WTC11 (cell line): ENCODE results near the gene NAV2.

Experiments
- ATF3 ChIP-seq: sonication (generic); formaldehyde crosslinking; conservative IDR thresholded peaks from 2 replicates; pipeline ENCODE4 v1.8.1; 2022; ENCODE audit warnings: mild to moderate bottlenecking, missing genetic modification reagents
- CTCF ChIP-seq: fragments of 200-600 bp; IDR thresholded peaks from 2 replicates; pipeline ENCODE4 v1.8.0; 2022; ENCODE audit warnings: antibody characterized with exemption
- E2F1 ChIP-seq: sonication (generic); formaldehyde crosslinking; IDR thresholded peaks from 2 replicates; pipeline ENCODE4 v1.8.0; 2022; ENCODE audit warnings: mild to moderate bottlenecking, missing genetic modification reagents
- FOXP1 ChIP-seq: sonication (generic); formaldehyde crosslinking; IDR thresholded peaks from 2 replicates; pipeline ENCODE4 v1.8.0; 2022; ENCODE audit warnings: missing genetic modification reagents, mild to moderate bottlenecking, moderate library complexity, borderline replicate concordance
- FOXP4 ChIP-seq: sonication (generic); formaldehyde crosslinking; IDR thresholded peaks from 2 replicates; pipeline ENCODE4 v1.8.0; 2022; ENCODE audit warnings: mild to moderate bottlenecking, missing genetic modification reagents
- JUN ChIP-seq: sonication (generic); formaldehyde crosslinking; IDR thresholded peaks from 2 replicates; pipeline ENCODE4 v1.8.0; 2023; ENCODE audit warnings: mild to moderate bottlenecking, missing genetic modification reagents
- MAX ChIP-seq: sonication (generic); formaldehyde crosslinking; IDR thresholded peaks from 2 replicates; pipeline ENCODE4 v1.8.0; 2022; ENCODE audit warnings: mild to moderate bottlenecking, missing genetic modification reagents
- RORB ChIP-seq: fragments of 250-450 bp; sonication (Bioruptor Pico); IDR thresholded peaks from 2 replicates; pipeline ENCODE4 v1.9.0; 2021; ENCODE audit warnings: mild to moderate bottlenecking
- USF2 ChIP-seq: sonication (generic); formaldehyde crosslinking; IDR thresholded peaks from 2 replicates; pipeline ENCODE4 v1.8.1; 2023; ENCODE audit warnings: mild to moderate bottlenecking, missing genetic modification reagents, moderate library complexity
- ZNF138 ChIP-seq: sonication (generic); formaldehyde crosslinking; conservative IDR thresholded peaks from 2 replicates; pipeline ENCODE4 v1.8.1; 2022; ENCODE audit warnings: mild to moderate bottlenecking, moderate library complexity, missing genetic modification reagents
- ZNF512 ChIP-seq: sonication (generic); formaldehyde crosslinking; IDR thresholded peaks from 2 replicates; pipeline ENCODE4 v1.8.1; 2022; ENCODE audit warnings: missing genetic modification reagents, borderline replicate concordance
- ZNF671 ChIP-seq: fragments of 250-450 bp; sonication (Bioruptor Pico); IDR thresholded peaks from 2 replicates; pipeline ENCODE4 v1.8.0; 2021; ENCODE audit warnings: mild to moderate bottlenecking

GRCh38 chr11:19924716-19925115 is 212.1 kb downstream of the NAV2 start:
- no peak for TF ChIP-seq CTCF
- TF ChIP-seq ATF3 (CRISPR knock-in tag), result no peak
- no peak for TF ChIP-seq FOXP1
- TF ChIP-seq FOXP4 (CRISPR knock-in tag), result no peak
- TF ChIP-seq ZNF512 (CRISPR knock-in tag), result no peak
- no peak for TF ChIP-seq RORB (CRISPR knock-in tag)
- no peak for TF ChIP-seq MAX (CRISPR knock-in tag)
- no peak for TF ChIP-seq E2F1 (CRISPR knock-in tag)
- TF ChIP-seq JUN (CRISPR knock-in tag), result no peak
- TF ChIP-seq ZNF671, result no peak
- no peak for TF ChIP-seq ZNF138 (CRISPR knock-in tag)
- no peak for TF ChIP-seq USF2 (CRISPR knock-in tag)
